Astrocyte (in vitro differentiated cells and primary cell): ENCODE results near the gene RFC3.

Experiments
- CTCF ChIP-seq: IDR thresholded peaks from 2 replicates; pipeline ENCODE4 v1.5.1; 2011; ENCODE audit warnings: low read depth, mild to moderate bottlenecking, inconsistent platforms, low read length, moderate library complexity; ENCODE audit not compliant: insufficient read depth
- EZH2 ChIP-seq: IDR thresholded peaks from 2 replicates; pipeline ENCODE4 v1.6.1; 2012; ENCODE audit warnings: mild to moderate bottlenecking, low read length, inconsistent platforms; ENCODE audit not compliant: insufficient read depth

- TF ChIP-seq CTCF = no peak
- TF ChIP-seq EZH2 = no peak
These were observed 14.9 kb downstream of the RFC3 start for GRCh38 chr13:33832872-33833271.
